Measurements from ENCODE around the gene AUH.

AUH gene

GRCh38 chr9:91164724-91165520, 196.8 kb downstream of the AUH start:
- peak; percentile 49 for DNase-seq (ENCODE audit: low spot score)
